GM12865 (cell line): ENCODE data around the gene OCSTAMP.

ENCODE experiments used
- DNase-seq: peaks from one replicate; pipeline ENCODE4 v3.0.0; 2010; ENCODE audit warnings: low read depth
- H3K4me3 ChIP-seq: 2 replicates; pipeline ENCODE4 v1.5.1; 2011; ENCODE audit warnings: mild to moderate bottlenecking, low read depth, low read length, control low read depth
- TF ChIP-seq, protein P1 (sequence below): IDR thresholded peaks from 2 replicates; pipeline ENCODE4 v1.5.1; 2011; ENCODE audit warnings: low read length, control low read depth, low read depth, inconsistent platforms; ENCODE audit not compliant: insufficient read depth; ENCODE audit errors: missing control alignments

The OCSTAMP gene

DNA sequence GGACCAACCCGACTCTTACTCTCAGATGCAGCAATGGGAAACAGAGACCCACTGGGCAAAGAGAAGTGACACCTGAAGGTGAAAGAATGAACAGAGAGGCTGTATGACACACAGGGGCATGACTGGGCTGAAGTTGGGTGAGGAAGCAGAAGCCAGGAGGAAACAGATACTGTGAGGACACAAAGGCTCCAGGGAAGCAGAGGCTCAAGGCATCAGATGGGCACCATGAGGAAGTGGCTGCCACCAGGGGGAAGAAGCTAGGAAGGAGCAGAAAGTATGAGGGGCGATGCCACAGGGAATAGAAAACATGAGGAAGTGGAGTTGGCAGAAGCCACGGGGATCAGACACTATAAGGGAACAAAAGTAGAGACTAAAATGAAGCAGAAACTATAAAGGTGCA, 30.9 kb upstream of the OCSTAMP start:
- TF ChIP-seq, protein P1, sequence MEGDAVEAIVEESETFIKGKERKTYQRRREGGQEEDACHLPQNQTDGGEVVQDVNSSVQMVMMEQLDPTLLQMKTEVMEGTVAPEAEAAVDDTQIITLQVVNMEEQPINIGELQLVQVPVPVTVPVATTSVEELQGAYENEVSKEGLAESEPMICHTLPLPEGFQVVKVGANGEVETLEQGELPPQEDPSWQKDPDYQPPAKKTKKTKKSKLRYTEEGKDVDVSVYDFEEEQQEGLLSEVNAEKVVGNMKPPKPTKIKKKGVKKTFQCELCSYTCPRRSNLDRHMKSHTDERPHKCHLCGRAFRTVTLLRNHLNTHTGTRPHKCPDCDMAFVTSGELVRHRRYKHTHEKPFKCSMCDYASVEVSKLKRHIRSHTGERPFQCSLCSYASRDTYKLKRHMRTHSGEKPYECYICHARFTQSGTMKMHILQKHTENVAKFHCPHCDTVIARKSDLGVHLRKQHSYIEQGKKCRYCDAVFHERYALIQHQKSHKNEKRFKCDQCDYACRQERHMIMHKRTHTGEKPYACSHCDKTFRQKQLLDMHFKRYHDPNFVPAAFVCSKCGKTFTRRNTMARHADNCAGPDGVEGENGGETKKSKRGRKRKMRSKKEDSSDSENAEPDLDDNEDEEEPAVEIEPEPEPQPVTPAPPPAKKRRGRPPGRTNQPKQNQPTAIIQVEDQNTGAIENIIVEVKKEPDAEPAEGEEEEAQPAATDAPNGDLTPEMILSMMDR: no peak
- no peak for DNase-seq
- H3K4me3 ChIP-seq: no peak overlapping the region

DNA sequence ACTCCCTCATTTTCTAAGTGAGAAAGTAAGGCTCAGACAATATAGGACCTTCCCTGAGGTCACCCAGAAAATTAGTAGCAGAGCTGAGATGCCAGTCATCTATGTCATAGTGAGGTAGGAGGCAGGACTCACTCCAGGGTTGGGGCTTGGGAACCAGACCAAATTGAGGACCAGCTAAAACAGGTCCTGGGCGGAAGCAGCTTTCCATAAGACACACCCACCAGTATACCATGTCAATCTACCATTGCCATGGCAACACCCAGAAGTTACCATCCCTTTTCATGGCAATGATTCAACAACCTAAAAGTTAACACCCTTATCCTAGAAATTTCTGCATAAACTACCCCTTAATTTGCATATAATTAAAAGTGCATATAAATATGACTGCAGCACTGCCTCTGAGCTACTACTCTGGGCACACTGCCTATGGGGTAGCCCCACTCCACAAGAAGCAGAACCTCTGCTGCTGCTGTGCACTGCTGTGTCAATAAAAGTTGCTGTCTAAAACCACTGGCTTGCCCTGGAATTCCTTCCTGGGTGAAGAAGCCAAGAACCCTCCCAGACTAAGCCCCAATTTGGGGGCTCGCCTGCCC, 30.3 kb upstream of the OCSTAMP start:
- TF ChIP-seq, protein P1: no peak
- no peak overlapping the region for H3K4me3 ChIP-seq
- no peak for DNase-seq

DNA sequence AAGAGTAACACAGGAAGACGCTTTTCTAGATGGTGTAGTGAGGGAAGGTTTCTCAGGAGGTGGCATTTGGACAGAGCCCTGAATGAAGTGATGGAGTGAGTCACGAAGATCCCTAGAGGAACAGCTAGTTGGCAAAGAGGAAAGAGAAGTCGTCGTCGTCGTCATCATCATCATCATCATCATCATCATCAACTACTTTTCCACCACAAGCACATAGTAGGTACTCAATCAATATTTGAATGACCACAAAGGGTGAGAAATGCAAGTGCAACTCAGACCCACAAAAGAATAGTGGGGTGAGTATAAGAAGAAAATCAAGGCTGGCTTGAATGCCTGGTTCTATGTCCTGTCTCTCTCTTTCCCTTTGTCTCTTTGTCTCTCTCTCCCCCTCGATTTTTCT, 28.3 kb upstream of the OCSTAMP start:
- TF ChIP-seq, protein P1: no peak
- no peak for DNase-seq
- no peak overlapping the region for H3K4me3 ChIP-seq

DNA sequence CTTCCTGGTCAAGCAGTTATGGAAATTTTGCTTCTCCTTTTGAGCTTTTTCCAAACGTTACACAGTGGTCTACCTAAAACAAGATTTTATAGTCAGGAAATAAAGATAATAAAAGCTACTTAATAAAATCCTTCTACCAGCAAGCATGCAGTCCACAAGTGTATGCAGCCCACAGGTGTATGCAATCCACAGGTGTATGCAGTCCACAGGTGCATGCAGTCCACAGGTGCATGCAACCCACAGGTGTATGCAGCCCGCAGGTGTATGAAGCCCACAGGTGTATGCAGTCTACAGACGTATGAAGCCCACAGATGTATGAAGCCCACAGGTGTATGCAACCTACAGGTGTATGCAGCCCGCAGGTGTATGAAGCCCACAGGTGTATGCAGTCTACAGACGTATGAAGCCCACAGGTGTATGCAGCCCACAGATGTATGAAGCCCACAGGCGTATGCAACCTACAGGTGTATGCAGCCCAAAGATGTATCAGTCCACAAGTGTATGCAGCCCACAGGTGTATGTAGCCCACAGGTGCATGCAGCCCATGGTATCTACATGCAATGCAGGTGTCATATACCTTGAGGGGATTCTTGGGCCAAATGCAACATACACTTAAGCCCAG, 26.4 kb upstream of the OCSTAMP start:
- TF ChIP-seq, protein P1: no peak
- no peak overlapping the region for H3K4me3 ChIP-seq
- DNase-seq: no peak

DNA sequence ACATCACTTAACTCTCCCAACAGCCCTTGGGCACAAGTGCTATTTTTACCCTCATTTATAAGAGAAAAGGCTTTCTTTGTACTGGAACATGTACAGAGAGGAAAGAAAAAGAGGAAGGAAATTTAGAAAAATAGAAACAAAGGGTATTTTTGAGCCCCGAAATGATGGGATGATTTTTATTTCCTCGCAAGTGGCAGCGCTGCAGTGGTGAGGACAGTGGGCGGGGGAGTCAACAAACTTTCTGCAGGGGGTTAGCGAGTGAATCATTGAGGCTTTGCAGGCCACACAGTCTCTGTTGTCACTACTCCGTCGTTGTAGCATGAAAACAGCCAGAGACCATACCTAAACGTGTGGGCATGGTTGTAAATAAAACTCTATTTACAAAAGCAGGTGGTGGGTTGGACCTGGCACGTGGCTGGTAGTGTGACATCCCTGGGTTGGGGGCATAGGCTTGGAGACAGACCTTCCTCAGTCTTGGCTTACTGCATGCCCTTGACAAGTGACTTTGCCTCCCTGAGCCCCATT, 25.5 kb upstream of the OCSTAMP start:
- DNase-seq: no peak
- TF ChIP-seq, protein P1: no peak
- H3K4me3 ChIP-seq: no peak overlapping the region

DNA sequence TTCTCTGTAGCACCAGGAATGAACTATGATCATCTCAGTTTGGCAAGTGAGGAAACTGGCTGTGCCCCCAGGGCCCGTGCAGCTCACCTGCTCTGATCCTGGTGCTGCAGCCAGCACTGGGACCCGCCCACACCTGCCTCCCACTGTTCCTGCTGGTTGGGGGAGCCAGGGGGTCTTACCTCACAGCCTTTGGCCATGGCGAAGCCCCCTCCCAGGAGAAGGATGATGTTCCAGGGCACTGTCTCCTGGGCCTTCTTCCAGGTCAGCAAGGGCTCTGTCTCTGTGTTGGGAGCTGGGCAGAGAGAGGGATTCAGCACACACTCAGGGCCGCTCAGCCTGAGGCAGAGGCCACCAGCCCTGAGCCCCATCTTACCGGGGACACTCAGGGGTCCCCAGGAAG, 24.9 kb upstream of the OCSTAMP start:
- no peak overlapping the region for H3K4me3 ChIP-seq
- no peak for DNase-seq
- TF ChIP-seq, protein P1: no peak
